ENCODE data around the gene PSME2. TPM values are rescaled to one million over a fixed set of nuclear protein-coding genes. Genes with fewer than 3 reads are reported as not detected.
A peak's percentile ranks its signal among the peaks of the same experiment; 100 is the strongest.

The PSME2 gene
- total and polyA plus RNA-seq, 2 donors (not counting 3 experiments of a cell fraction or from before 2014, with no cell fraction given), result 66.5 to 126 TPM

- H3K27me3 ChIP-seq (ENCODE audit: control insufficient read depth in 2 of 2, insufficient read depth in 2 of 2, low read length in 2 of 2), result no peaks in the 10 kb centered on the region
- H3K9me1 ChIP-seq (replicated peaks; ENCODE audit: control insufficient read depth, extremely low read depth, insufficient read depth, low read length), result no peaks in the 10 kb centered on the region
- peaks cover 7 to 17% of the 10 kb centered on the region in 2 experiments for H3K36me3 ChIP-seq (ENCODE audit: control insufficient read depth in 2 of 2, extremely low read depth in 1 of 2, insufficient read depth in 2 of 2, low read length in 2 of 2)
- H3K9ac ChIP-seq (replicated peaks; ENCODE audit: extremely low read depth, insufficient read depth, low read length), result peak within 1 kb of the TSS; percentile 88
- DNase-seq (ENCODE audit: low read depth, low spot score), result peak; percentile 100
- ChIA-PET CTCF (interaction anchor here (1.1 to 3.3 kb wide), 17 partner anchors 9 to 317 kb away, joined by 3 to 27 read pairs (median 5); partner anchors contain the start of genes EMC9, IRF9, PCK2 and PSME1), POLR2A (interaction anchor here (0.6 to 2.3 kb wide), 8 partner anchors 9 to 32 kb away, joined by 3 to 13 read pairs (median 7); partner anchors contain the start of genes EMC9, PCK2, PSME1 and PSME2)
- H2AFZ ChIP-seq (ENCODE audit: low read depth, low read length), result peak within 1 kb of the TSS; percentile 97
- H3K79me2 ChIP-seq (ENCODE audit: control insufficient read depth, insufficient read depth, low read length), result no peaks in the 10 kb centered on the region
- TF ChIP-seq POLR2A (IDR thresholded peaks at IDR 0.05; ENCODE audit: low read depth, low read length) (peak; percentile 39), MAX (IDR thresholded peaks at IDR 0.05; ENCODE audit: insufficient read depth, insufficient read length) (peak; percentile 95), GATA2 (IDR thresholded peaks at IDR 0.05; ENCODE audit: insufficient read depth, insufficient read length, low read depth, low read length) (no peak)
- peak within 1 kb of the TSS; percentile 96 for H3K4me2 ChIP-seq (ENCODE audit: insufficient read depth, low read length)
- BruUV-seq (replicated peaks), result TSS peak; percentile 58
- intact Hi-C loops (cut with micrococcal nuclease) (loop anchor here (1.0 to 5.0 kb wide), 9 partner anchors 20 to 1182 kb away; partner anchors contain the start of genes DHRS1, EMC9, GMPR2 and IPO4), dilution Hi-C loops (cut with MboI; ENCODE audit: extremely low pct_ligation_motif_present, low sequenced_read_pairs) (no loop called here)
- peak within 1 kb of the TSS; percentile 46 to 92 (median 84) for H3K4me3 ChIP-seq (replicated peaks in 1 of 3; ENCODE audit: insufficient read depth in 1 of 3, low read depth in 1 of 3, low read length in 3 of 3)
- peak within 1 kb of the TSS; percentile 88 for H3K27ac ChIP-seq (ENCODE audit: insufficient read depth, low read depth, low read length)
- FAIRE-seq, result peak; percentile 99
- no peaks in the 10 kb centered on the region for H3K9me3 ChIP-seq (replicated peaks; ENCODE audit: control insufficient read depth, insufficient read depth, low read length)
- H3K4me1 ChIP-seq (ENCODE audit: control insufficient read depth, extremely low read depth, insufficient read depth, low read length), result peaks cover 13% of the 10 kb centered on the region
- H4K20me1 ChIP-seq (replicated peaks; ENCODE audit: control insufficient read depth, extremely low read depth, insufficient read depth, low read length), result no peaks in the 10 kb centered on the region
Observed at GRCh38 chr14:24114532-24115421, 31.6 kb downstream of the PSME2 start, which contains the start of the genes DCAF11 and NRL. Gene DCAF11 (plus strand): TSS chr14:24114777. CDS start chr14:24115595, 818 bp downstream. Gene NRL (minus strand): TSS chr14:24114949. CDS start chr14:24082848, 32,101 bp downstream.
